Measurements from ENCODE around the gene COX7C.
"Not testable (repeated sequence)": the region's sequence is repeated elsewhere in the genome, so short reads cannot be mapped to it uniquely, and the experiment has no call there.

Gene COX7C

GRCh38 chr5:86617756-86618576 is at the start of gene COX7C:
Gene COX7C (plus strand): TSS chr5:86617941. CDS start chr5:86618056, 115 bp downstream.
- DNase-seq = peak; percentile 90 to 98 (median 97)

GRCh38 chr5:86569522-86570426 is 48.0 kb upstream of the COX7C start:
- DNase-seq = peak; percentile 6 to 74 (median 65)

- DNase-seq = peak in 1 of 3 experiments; percentile 77
Observed at GRCh38 chr5:86570427-86571083, 47.2 kb upstream of the COX7C start.

- DNase-seq = not testable (repeated sequence)
Observed at GRCh38 chr5:86571109-86571508, 46.6 kb upstream of the COX7C start.

GRCh38 chr5:86572825-86573517 is 44.8 kb upstream of the COX7C start:
- no peak for DNase-seq

- DNase-seq = no peak
Observed at GRCh38 chr5:86579502-86579901, 38.2 kb upstream of the COX7C start.

- no peak for DNase-seq
Observed at GRCh38 chr5:86596476-86596875, 21.3 kb upstream of the COX7C start.

GRCh38 chr5:86605881-86606280 is 11.9 kb upstream of the COX7C start:
- no peak for DNase-seq

- DNase-seq = no peak
Observed at GRCh38 chr5:86613455-86613854, 4.3 kb upstream of the COX7C start.

- DNase-seq = no peak
Observed at GRCh38 chr5:86617309-86617755, 409 bp upstream of the COX7C start.

GRCh38 chr5:86623785-86624483 is 6.2 kb downstream of the COX7C start:
- DNase-seq = no peak

GRCh38 chr5:86625148-86625547 is 7.4 kb downstream of the COX7C start:
- no peak for DNase-seq

- no peak for DNase-seq
Observed at GRCh38 chr5:86626149-86626548, 8.4 kb downstream of the COX7C start.

GRCh38 chr5:86631165-86631564 is 13.4 kb downstream of the COX7C start:
- DNase-seq = no peak

- DNase-seq = no peak
Observed at GRCh38 chr5:86640998-86641397, 23.3 kb downstream of the COX7C start.

- no peak for DNase-seq
Observed at GRCh38 chr5:86644843-86645242, 27.1 kb downstream of the COX7C start.

GRCh38 chr5:86645885-86646284 is 28.1 kb downstream of the COX7C start:
- no peak for DNase-seq

GRCh38 chr5:86646671-86647070 is 28.9 kb downstream of the COX7C start:
- no peak for DNase-seq

- no peak for DNase-seq
Observed at GRCh38 chr5:86649832-86650505, 32.2 kb downstream of the COX7C start.

- DNase-seq = not testable (repeated sequence)
Observed at GRCh38 chr5:86660771-86661170, 43.0 kb downstream of the COX7C start.

GRCh38 chr5:86664173-86664572 is 46.4 kb downstream of the COX7C start:
- no peak for DNase-seq

Data from NCI-H1417 (cell line).